Fibroblast of lung (primary cell): ENCODE measurements around the gene EPHB2. TPM values are rescaled to one million over a fixed set of nuclear protein-coding genes. Genes with fewer than 3 reads are reported as not detected.
"Not testable (repeated sequence)": the region's sequence is repeated elsewhere in the genome, so short reads cannot be mapped to it uniquely, and the experiment has no call there.

Experiments
- DNase-seq, 2 donors: peaks; one replicate each; pipeline versions ENCODE4 v3.0.0 to v3.0.0-alpha.2; 2010; ENCODE audit warnings: low read depth in 2 of 2
- H2AFZ ChIP-seq: 2 replicates; pipeline ENCODE4 v1.5.1; 2012; ENCODE audit warnings: low read length, control low read depth, inconsistent platforms
- H3K27ac ChIP-seq: 2 replicates; pipeline ENCODE4 v1.5.1; 2011; ENCODE audit warnings: low read length, control low read depth; ENCODE audit not compliant: insufficient read depth
- H3K27me3 ChIP-seq: 2 replicates; pipeline ENCODE4 v1.5.1; 2011; ENCODE audit warnings: mild to moderate bottlenecking, low read length; ENCODE audit not compliant: control insufficient read depth, insufficient read depth
- H3K36me3 ChIP-seq: 2 replicates; pipeline ENCODE4 v1.5.1; 2011; ENCODE audit warnings: low read length; ENCODE audit not compliant: control insufficient read depth, insufficient read depth
- H3K4me1 ChIP-seq: 2 replicates; pipeline ENCODE4 v1.5.1; 2011; ENCODE audit warnings: low read length; ENCODE audit not compliant: control insufficient read depth, insufficient read depth; ENCODE audit errors: extremely low read depth
- H3K4me2 ChIP-seq: 2 replicates; pipeline ENCODE4 v1.5.1; 2011; ENCODE audit warnings: low read length, control low read depth; ENCODE audit not compliant: insufficient read depth; ENCODE audit errors: extremely low read depth
- H3K4me3 ChIP-seq, 4 experiments: fragments of 200-600 bp in 1 of 4; sonication (generic) in 1 of 4; replicated peaks in 1 of 4; 2 replicates each; pipeline ENCODE4 v1.5.1; 2011 to 2016; ENCODE audit warnings: low read length in 4 of 4, low read depth in 3 of 4, mild to moderate bottlenecking in 3 of 4, control low read depth in 2 of 4, inconsistent platforms in 1 of 4, mixed read lengths in 1 of 4; ENCODE audit not compliant: insufficient read depth in 1 of 4; ENCODE audit errors: control extremely low read depth in 1 of 4
- H3K79me2 ChIP-seq: 2 replicates; pipeline ENCODE4 v1.5.1; 2012; ENCODE audit warnings: mild to moderate bottlenecking, low read length, inconsistent platforms; ENCODE audit not compliant: control insufficient read depth, insufficient read depth
- H3K9ac ChIP-seq: 2 replicates; pipeline ENCODE4 v1.5.1; 2011; ENCODE audit warnings: mild to moderate bottlenecking, low read length, control low read depth; ENCODE audit not compliant: insufficient read depth
- H3K9me3 ChIP-seq: 2 replicates; pipeline ENCODE4 v1.5.1; 2012; ENCODE audit warnings: low read depth, low read length; ENCODE audit not compliant: control insufficient read depth, insufficient read depth
- H4K20me1 ChIP-seq: 2 replicates; pipeline ENCODE4 v1.5.1; 2011; ENCODE audit warnings: low read length; ENCODE audit not compliant: control insufficient read depth, insufficient read depth; ENCODE audit errors: extremely low read depth
- EZH2 ChIP-seq: IDR thresholded peaks from 2 replicates; pipeline ENCODE4 v1.5.1; 2012; ENCODE audit warnings: low read length, control low read depth, mild to moderate bottlenecking; ENCODE audit errors: missing control alignments
- polyA plus RNA-seq, 2 donors: library from polyadenylated mRNA; depleted of rRNA in 1 of 2; stranded (reverse) in 1 of 2; unstranded in 1 of 2; fragments of >200 nt; gene quantifications; 2 replicates each; pipeline ENCODE4 v1.2.1, GENCODE V29; 2011 to 2012; ENCODE audit warnings: missing spikeins in 1 of 2
- total RNA-seq: library from RNA; depleted of rRNA; stranded (reverse); fragments of >200 nt; gene quantifications from 2 replicates; pipeline ENCODE4 v1.2.1, GENCODE V29; 2014
- TF ChIP-seq, protein P1 (sequence below), 2 donors: IDR thresholded peaks in 1 of 2; conservative IDR thresholded peaks in 1 of 2; 1 replicate in 1 of 2; 2 replicates in 1 of 2; pipeline ENCODE4 v1.5.1; 2011 to 2012; ENCODE audit warnings: low read length in 2 of 2, control low read depth in 1 of 2, inconsistent platforms in 1 of 2, low read depth in 1 of 2, mild to moderate bottlenecking in 1 of 2

EPHB2 gene
- total and polyA plus RNA-seq, 2 donors (not counting 1 experiment from before 2014, with no cell fraction given), result 4.1 to 11.2 TPM

DNA sequence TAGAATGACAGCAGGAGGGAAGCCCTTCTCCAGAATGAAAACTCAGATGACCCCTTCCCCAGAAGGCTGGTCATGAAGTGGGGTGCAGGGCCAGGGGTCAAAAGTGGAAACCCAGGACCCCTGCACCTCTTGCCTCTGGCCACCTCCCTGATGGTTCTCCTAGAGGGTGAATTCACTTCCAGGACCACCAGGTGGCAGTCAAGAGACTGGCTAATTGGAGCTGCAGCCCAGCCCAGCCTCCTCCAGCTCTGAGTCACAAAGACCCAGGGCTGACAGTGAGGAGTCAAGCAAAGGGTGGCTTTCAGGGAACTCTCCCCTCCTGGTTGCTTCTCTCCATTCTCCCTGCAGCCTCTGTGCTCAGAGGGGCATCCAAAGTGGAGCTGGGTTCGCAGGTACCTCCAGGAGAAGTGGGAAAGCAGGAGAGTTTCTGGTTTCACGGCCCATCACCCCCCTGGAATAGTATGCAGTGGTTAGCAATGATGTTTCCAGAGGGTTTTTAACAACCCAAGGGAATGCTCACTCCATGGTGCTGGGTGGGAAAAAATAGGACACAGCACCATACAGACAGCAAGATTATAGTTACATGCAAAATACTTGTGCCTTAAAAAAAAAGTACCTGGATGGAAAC is 6.1 kb upstream of the EPHB2 start:
- TF ChIP-seq, protein P1, sequence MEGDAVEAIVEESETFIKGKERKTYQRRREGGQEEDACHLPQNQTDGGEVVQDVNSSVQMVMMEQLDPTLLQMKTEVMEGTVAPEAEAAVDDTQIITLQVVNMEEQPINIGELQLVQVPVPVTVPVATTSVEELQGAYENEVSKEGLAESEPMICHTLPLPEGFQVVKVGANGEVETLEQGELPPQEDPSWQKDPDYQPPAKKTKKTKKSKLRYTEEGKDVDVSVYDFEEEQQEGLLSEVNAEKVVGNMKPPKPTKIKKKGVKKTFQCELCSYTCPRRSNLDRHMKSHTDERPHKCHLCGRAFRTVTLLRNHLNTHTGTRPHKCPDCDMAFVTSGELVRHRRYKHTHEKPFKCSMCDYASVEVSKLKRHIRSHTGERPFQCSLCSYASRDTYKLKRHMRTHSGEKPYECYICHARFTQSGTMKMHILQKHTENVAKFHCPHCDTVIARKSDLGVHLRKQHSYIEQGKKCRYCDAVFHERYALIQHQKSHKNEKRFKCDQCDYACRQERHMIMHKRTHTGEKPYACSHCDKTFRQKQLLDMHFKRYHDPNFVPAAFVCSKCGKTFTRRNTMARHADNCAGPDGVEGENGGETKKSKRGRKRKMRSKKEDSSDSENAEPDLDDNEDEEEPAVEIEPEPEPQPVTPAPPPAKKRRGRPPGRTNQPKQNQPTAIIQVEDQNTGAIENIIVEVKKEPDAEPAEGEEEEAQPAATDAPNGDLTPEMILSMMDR (conservative IDR thresholded peaks at IDR 0.05 in 1 of 2, IDR thresholded peaks at IDR 0.05 in 1 of 2; ENCODE audit: low read depth in 1 of 2, low read length in 2 of 2), result peak; percentile 91 to 92
- TF ChIP-seq EZH2, result no peak

DNA sequence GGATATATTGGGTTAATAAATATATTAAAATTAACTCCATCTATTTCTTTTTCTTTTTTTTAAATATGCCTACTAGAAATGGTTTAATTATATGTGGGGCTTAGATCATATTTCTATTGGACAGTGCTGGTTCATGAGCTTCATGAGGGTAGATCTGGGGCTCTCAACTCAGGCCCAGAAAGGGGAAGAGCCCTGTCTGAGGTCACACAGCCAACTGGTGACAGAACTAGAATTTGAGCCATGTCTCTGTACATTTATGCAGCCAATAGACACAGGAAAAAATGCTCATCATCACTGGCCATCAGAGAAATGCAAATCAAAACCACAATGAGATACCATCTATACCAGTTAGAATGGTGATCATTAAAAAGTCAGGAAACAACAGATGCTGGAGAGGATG is 5.1 kb upstream of the EPHB2 start:
- no peaks in the 10 kb centered on the region for H3K36me3 ChIP-seq
- no peaks in the 10 kb centered on the region for H3K4me1 ChIP-seq
- H3K4me3 ChIP-seq, result no peak overlapping the region
- H3K27me3 ChIP-seq, result no peaks in the 10 kb centered on the region
- H2AFZ ChIP-seq, result no peak overlapping the region
- no peak overlapping the region for H3K4me2 ChIP-seq
- DNase-seq, result no peak
- no peaks in the 10 kb centered on the region for H3K79me2 ChIP-seq
- no peak overlapping the region for H3K9ac ChIP-seq
- TF ChIP-seq, protein P1 (conservative IDR thresholded peaks at IDR 0.05 in 1 of 2, IDR thresholded peaks at IDR 0.05 in 1 of 2; ENCODE audit: low read depth in 1 of 2, low read length in 2 of 2), result no peak
- H4K20me1 ChIP-seq, result no peaks in the 10 kb centered on the region
- no peak overlapping the region for H3K27ac ChIP-seq
- H3K9me3 ChIP-seq, result no peaks in the 10 kb centered on the region

More for the DNA sequence above, 6.1 kb upstream of the EPHB2 start:
- no peaks in the 10 kb centered on the region for H4K20me1 ChIP-seq
- no peaks in the 10 kb centered on the region for H3K36me3 ChIP-seq
- no peak overlapping the region for H3K4me2 ChIP-seq
- no peak overlapping the region for H3K27ac ChIP-seq
- no peaks in the 10 kb centered on the region for H3K79me2 ChIP-seq
- H3K9me3 ChIP-seq, result no peaks in the 10 kb centered on the region
- no peaks in the 10 kb centered on the region for H3K27me3 ChIP-seq
- no peak overlapping the region for H3K9ac ChIP-seq
- peak; percentile 76 to 84 for DNase-seq
- H2AFZ ChIP-seq, result no peak overlapping the region
- H3K4me1 ChIP-seq, result no peaks in the 10 kb centered on the region
- H3K4me3 ChIP-seq, result no peak overlapping the region

DNA sequence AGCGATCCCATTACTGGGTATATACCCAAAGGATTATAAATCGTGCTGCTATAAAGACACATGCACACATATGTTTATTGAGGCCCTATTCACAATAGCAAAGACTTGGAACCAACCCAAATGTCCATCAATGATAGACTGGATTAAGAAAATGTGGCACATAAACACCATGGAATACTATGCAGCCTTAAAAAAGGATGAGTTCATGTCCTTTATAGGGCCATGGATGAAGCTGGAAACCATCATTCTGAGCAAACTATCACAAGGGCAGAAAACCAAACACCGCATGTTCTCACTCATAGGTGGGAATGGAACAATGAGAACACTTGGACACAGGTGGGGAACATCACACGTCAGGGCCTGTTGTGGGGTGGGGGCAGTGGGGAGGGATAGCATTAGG is 4.5 kb upstream of the EPHB2 start:
- DNase-seq, H3K36me3 ChIP-seq, H3K27me3 ChIP-seq, H3K79me2 ChIP-seq, H2AFZ ChIP-seq, H3K4me2 ChIP-seq, H3K4me1 ChIP-seq, H3K9me3 ChIP-seq, H3K27ac ChIP-seq, H3K9ac ChIP-seq, H4K20me1 ChIP-seq, H3K4me3 ChIP-seq: not testable (repeated sequence)
